GM10248 (cell line): Measurements from ENCODE around the gene PCED1A.

Source experiments
- CTCF ChIA-PET: fragments of 300-600 bp; sonication (Branson Sonifier 250); formaldehyde crosslinking; extraction: SDS; loops from one replicate; lab custom pipeline; 2021; ENCODE audit warnings: antibody characterized with exemption; lab: Yijun Ruan, JAX
- POLR2A ChIA-PET: fragments of 350-650 bp; sonication (Branson Sonifier 250); formaldehyde crosslinking; extraction: SDS; loops from one replicate; lab custom pipeline; 2020; ENCODE audit warnings: antibody characterized with exemption; lab: Yijun Ruan, JAX
- DNase-seq: peaks from one replicate; pipeline ENCODE4 v3.0.0; 2012; ENCODE audit errors: extremely low spot score
- CTCF ChIP-seq: IDR thresholded peaks from 2 replicates; pipeline ENCODE4 v1.5.1; 2012; ENCODE audit warnings: mild to moderate bottlenecking, low read depth; ENCODE audit errors: extremely low read depth, missing control alignments, control extremely low read depth

PCED1A gene

GRCh38 chr20:2858591-2858990, 18.1 kb upstream of the PCED1A start:
- ChIA-PET CTCF (interaction anchor here (1.3 to 1.9 kb wide), 2 partner anchors 13 to 15 kb away, joined by 3 to 7 read pairs; partner anchors contain the start of gene PTPRA), POLR2A (no interaction called here)
- TF ChIP-seq CTCF, result no peak
- no peak for DNase-seq

- TF ChIP-seq CTCF, result no peak
- DNase-seq, result no peak
- ChIA-PET CTCF (interaction anchor here (1.1 to 1.8 kb wide), 8 partner anchors 7 to 141 kb away, joined by 3 to 9 read pairs (median 6); no protein-coding TSS in a partner anchor), POLR2A (no interaction called here)
Measured at GRCh38 chr20:2851086-2851485, 10.6 kb upstream of the PCED1A start.

- DNase-seq, result no peak
- TF ChIP-seq CTCF, result no peak
- POLR2A ChIA-PET, result no interaction called here
- CTCF ChIA-PET, result interaction anchor here (1.3 to 1.5 kb wide), 3 partner anchors 13 to 162 kb away, joined by 4 read pairs; no protein-coding TSS in a partner anchor
Measured at GRCh38 chr20:2849529-2849928, 9.1 kb upstream of the PCED1A start.

GRCh38 chr20:2847802-2848201, 7.3 kb upstream of the PCED1A start:
- CTCF ChIA-PET, result interaction anchor here (0.7 to 1.6 kb wide), 3 partner anchors 17 to 40 kb away, joined by 3 to 4 read pairs (median 3); no protein-coding TSS in a partner anchor
- POLR2A ChIA-PET, result no interaction called here
- DNase-seq, result no peak
- no peak for TF ChIP-seq CTCF

- no peak for DNase-seq
- POLR2A ChIA-PET, result no interaction called here
- CTCF ChIA-PET, result interaction anchor here (1.6 kb wide), 1 partner anchor 41 kb away, joined by 3 read pairs; no protein-coding TSS in a partner anchor
- TF ChIP-seq CTCF, result no peak
Measured at GRCh38 chr20:2846698-2847097, 6.2 kb upstream of the PCED1A start.

- DNase-seq, result no peak
- ChIA-PET POLR2A (no interaction called here), CTCF (no interaction called here)
- TF ChIP-seq CTCF, result no peak
Measured at GRCh38 chr20:2845607-2846006, 5.2 kb upstream of the PCED1A start.
